ENCODE results near the gene PROZ. TPM values are rescaled to one million over a fixed set of nuclear protein-coding genes. Genes with fewer than 3 reads are reported as not detected.

PROZ gene
- total and polyA plus RNA-seq, 2 of the 13 experiments (the other 11 are each of a cell fraction or from before 2014, with no cell fraction given): 5.6 to 22.5 TPM

DNA sequence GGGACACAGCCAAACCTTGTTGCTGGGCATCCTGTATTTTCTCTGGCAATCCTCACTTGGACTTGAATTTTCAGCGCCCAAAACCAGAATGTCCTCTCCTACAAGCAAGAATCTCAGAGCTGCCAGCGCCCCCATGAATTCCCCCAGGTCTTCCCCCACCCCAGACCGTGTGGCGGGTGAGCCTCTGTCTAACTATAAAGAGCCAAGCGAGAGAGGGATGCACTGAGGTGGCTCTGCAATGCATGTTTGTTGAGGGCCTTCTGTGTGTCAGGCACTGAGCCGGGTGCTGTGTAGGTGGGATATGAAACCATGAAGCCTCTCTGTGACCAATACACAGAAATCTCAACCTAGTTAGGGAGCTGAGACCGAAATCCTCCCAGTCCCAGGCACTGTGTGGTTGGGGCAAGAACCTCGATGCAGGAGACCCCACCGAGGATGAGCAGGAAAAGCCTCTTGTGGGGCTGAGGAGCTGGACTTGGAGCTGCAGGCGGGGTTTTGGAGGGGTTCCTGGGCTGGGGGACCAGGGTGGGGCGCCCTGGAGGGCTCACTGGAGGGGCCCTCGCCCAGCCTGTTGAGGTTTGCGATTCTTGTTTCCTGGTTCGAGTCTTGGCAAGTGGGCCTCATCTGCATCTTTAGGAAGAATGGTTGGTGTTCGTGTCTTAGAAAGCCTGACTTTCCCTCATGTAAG lies 12.4 kb upstream of the PROZ start:
- H4K20me1 ChIP-seq (ENCODE audit: insufficient read depth, low read length): no peaks in the 10 kb centered on the region
- H2AFZ ChIP-seq (ENCODE audit: low read length): no peak overlapping the region
- intact Hi-C loops (cut with micrococcal nuclease; ENCODE audit: unreplicated experiment): loop anchor here (5.0 kb wide), 1 partner anchor 454 kb away; the partner anchor contains the start of gene ATP11A
- no peaks in the 10 kb centered on the region for H3K9me3 ChIP-seq (ENCODE audit: low read length)
- no peak overlapping the region for H3K9ac ChIP-seq (ENCODE audit: insufficient read depth, low read depth, low read length)
- peaks cover 10% of the 10 kb centered on the region for H3K79me2 ChIP-seq (ENCODE audit: insufficient read depth, low read length)
- FAIRE-seq (no peak), DNase-seq (ENCODE audit: low spot score) (no peak), ATAC-seq (no peak)
- H3K4me1 ChIP-seq (ENCODE audit: insufficient read depth, low read length): peaks cover 31% of the 10 kb centered on the region
- H3K27me3 ChIP-seq (ENCODE audit: control insufficient read depth in 1 of 2, insufficient read depth in 2 of 2, low read length in 2 of 2): no peaks in the 10 kb centered on the region
- POLR2A ChIA-PET: interaction anchor here (0.9 kb wide), 1 partner anchor 23 kb away, joined by 6 read pairs; the partner anchor contains the start of gene F10
- no peak overlapping the region for H3K4me3 ChIP-seq (replicated peaks in 1 of 3; ENCODE audit: insufficient read depth in 1 of 3, low read depth in 2 of 3, low read length in 3 of 3)
- 96% methylated on average over 12 of the region's 15 CpGs for WGBS (ENCODE audit: low lambda C conversion rate)
- TF ChIP-seq MAFK (conservative IDR thresholded peaks at IDR 0.05 in 1 of 2, IDR thresholded peaks at IDR 0.05 in 1 of 2; ENCODE audit: low read length in 2 of 2): 0 out of 4 replicates have a peak, but pooled peaks of 1 of the 2 experiments have one; percentile 25
- TF ChIP-seq ZNF629 (CRISPR knock-in tag; conservative IDR thresholded peaks at IDR 0.05): no peak
- in situ Hi-C loops (cut with HindIII; ENCODE audit: extremely low pct_ligation_motif_present, low pct_unique_long_range_greater_than_20kb): no loop called here
- peaks cover 16 to 45% of the 10 kb centered on the region in 2 experiments for H3K36me3 ChIP-seq (replicated peaks in 1 of 2; ENCODE audit: control insufficient read depth in 1 of 2, insufficient read depth in 2 of 2, low read length in 2 of 2)
- CTCF ChIA-PET (ENCODE audit: low intra/inter-chr PET ratio, low total read pairs): no interaction called here
- no peak overlapping the region for H3K27ac ChIP-seq (ENCODE audit: extremely low read length, insufficient read depth, low read length)
- no TSS peak for BruUV-seq (replicated peaks)
- H3K4me2 ChIP-seq (ENCODE audit: low read depth, low read length): no peak overlapping the region

GRCh38 chr13:113146750-113147149 lies 11.7 kb upstream of the PROZ start:
- Histone ChIP-seq H3K4me1 (ENCODE audit: insufficient read depth, low read length) (peaks cover 31% of the 10 kb centered on the region), H4K20me1 (ENCODE audit: insufficient read depth, low read length) (no peaks in the 10 kb centered on the region), H3K4me2 (ENCODE audit: low read depth, low read length) (no peak overlapping the region), H3K9me3 (ENCODE audit: low read length) (no peaks in the 10 kb centered on the region), H3K9ac (ENCODE audit: insufficient read depth, low read depth, low read length) (no peak overlapping the region), H3K79me2 (ENCODE audit: insufficient read depth, low read length) (peaks cover 16% of the 10 kb centered on the region), H3K36me3 (replicated peaks in 1 of 2; ENCODE audit: control insufficient read depth in 1 of 2, insufficient read depth in 2 of 2, low read length in 2 of 2) (peaks cover 12 to 38% of the 10 kb centered on the region in 2 experiments), H2AFZ (ENCODE audit: low read length) (no peak overlapping the region), H3K27ac (ENCODE audit: extremely low read length, insufficient read depth, low read length) (no peak overlapping the region), H3K27me3 (ENCODE audit: control insufficient read depth in 1 of 2, insufficient read depth in 2 of 2, low read length in 2 of 2) (no peaks in the 10 kb centered on the region), H3K4me3 (replicated peaks in 1 of 3; ENCODE audit: insufficient read depth in 1 of 3, low read depth in 2 of 3, low read length in 3 of 3) (no peak overlapping the region)
- in situ Hi-C loops (cut with HindIII; ENCODE audit: extremely low pct_ligation_motif_present, low pct_unique_long_range_greater_than_20kb): no loop called here
- 97% methylated on average over 6 of the region's 9 CpGs for WGBS (ENCODE audit: low lambda C conversion rate)
- CTCF ChIA-PET (ENCODE audit: low intra/inter-chr PET ratio, low total read pairs): no interaction called here
- ATAC-seq (no peak), DNase-seq (ENCODE audit: low spot score) (no peak), FAIRE-seq (no peak)
- intact Hi-C loops (cut with micrococcal nuclease; ENCODE audit: unreplicated experiment): loop anchor here (5.0 kb wide), 1 partner anchor 454 kb away; the partner anchor contains the start of gene ATP11A
- BruUV-seq (replicated peaks): no TSS peak
- POLR2A ChIA-PET: interaction anchor here (1.6 kb wide), 1 partner anchor 37 kb away, joined by 4 read pairs; no protein-coding TSS in a partner anchor
- TF ChIP-seq NKX3-1 (CRISPR knock-in tag; IDR thresholded peaks at IDR 0.05): no peak
- TF ChIP-seq ZNF251 (CRISPR knock-in tag; IDR thresholded peaks at IDR 0.05): no peak
- TF ChIP-seq ZBTB42 (CRISPR knock-in tag; IDR thresholded peaks at IDR 0.05): no peak
- TF ChIP-seq NFIC (IDR thresholded peaks at IDR 0.05; ENCODE audit: low read length): no peak
- TF ChIP-seq, protein P1, sequence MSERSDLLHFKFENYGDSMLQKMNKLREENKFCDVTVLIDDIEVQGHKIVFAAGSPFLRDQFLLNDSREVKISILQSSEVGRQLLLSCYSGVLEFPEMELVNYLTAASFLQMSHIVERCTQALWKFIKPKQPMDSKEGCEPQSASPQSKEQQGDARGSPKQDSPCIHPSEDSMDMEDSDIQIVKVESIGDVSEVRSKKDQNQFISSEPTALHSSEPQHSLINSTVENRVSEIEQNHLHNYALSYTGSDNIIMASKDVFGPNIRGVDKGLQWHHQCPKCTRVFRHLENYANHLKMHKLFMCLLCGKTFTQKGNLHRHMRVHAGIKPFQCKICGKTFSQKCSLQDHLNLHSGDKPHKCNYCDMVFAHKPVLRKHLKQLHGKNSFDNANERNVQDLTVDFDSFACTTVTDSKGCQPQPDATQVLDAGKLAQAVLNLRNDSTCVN (CRISPR knock-in tag; IDR thresholded peaks at IDR 0.05; ENCODE audit: borderline replicate concordance): no peak
- TF ChIP-seq, protein P2, sequence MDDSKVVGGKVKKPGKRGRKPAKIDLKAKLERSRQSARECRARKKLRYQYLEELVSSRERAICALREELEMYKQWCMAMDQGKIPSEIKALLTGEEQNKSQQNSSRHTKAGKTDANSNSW (CRISPR knock-in tag; IDR thresholded peaks at IDR 0.05; ENCODE audit: borderline replicate concordance): no peak
- no peak for TF ChIP-seq ZNF30 (CRISPR knock-in tag; IDR thresholded peaks at IDR 0.05)
- TF ChIP-seq RXRA (CRISPR knock-in tag; IDR thresholded peaks at IDR 0.05): no peak
- TF ChIP-seq AGO2 (optimal IDR thresholded peaks at IDR 0.05; ENCODE audit: low read depth, low read length): peak; percentile 10
- TF ChIP-seq, protein P3, sequence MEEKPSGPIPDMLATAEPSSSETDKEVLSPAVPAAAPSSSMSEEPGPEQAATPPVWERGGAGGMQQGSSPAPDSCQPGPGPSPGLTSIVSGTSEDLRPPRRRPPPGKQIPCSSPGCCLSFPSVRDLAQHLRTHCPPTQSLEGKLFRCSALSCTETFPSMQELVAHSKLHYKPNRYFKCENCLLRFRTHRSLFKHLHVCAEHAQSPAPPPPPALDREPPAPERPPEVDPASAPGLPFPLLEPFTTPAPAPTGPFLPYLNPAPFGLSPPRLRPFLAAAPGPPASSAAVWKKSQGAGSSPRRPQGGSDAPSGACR (CRISPR knock-in tag; IDR thresholded peaks at IDR 0.05): no peak

Data from HepG2 (cell line).